Bone marrow (tissue), 2 donors: ENCODE results near the gene EYA2.

ENCODE experiments used
- DNase-seq, 2 donors: peaks; one replicate each; lab custom pipeline; 2025; lab: John Stamatoyannopoulos, UW

Gene EYA2

GRCh38 chr20:47007826-47008655, 113.4 kb downstream of the EYA2 start:
- DNase-seq: no peak

GRCh38 chr20:47008842-47009518, 114.3 kb downstream of the EYA2 start:
- DNase-seq: no peak

GRCh38 chr20:47009784-47010183, 115.1 kb downstream of the EYA2 start:
- DNase-seq: no peak

GRCh38 chr20:47011984-47012383, 117.3 kb downstream of the EYA2 start:
- no peak for DNase-seq

- no peak for DNase-seq
Observed at GRCh38 chr20:47013606-47014005, 119.0 kb downstream of the EYA2 start.

GRCh38 chr20:47016068-47016664, 121.5 kb downstream of the EYA2 start:
- DNase-seq: no peak

- no peak for DNase-seq
Observed at GRCh38 chr20:47018381-47018780, 123.7 kb downstream of the EYA2 start.

- DNase-seq: no peak
Observed at GRCh38 chr20:47019121-47019824, 124.6 kb downstream of the EYA2 start.

GRCh38 chr20:47020231-47020630, 125.6 kb downstream of the EYA2 start:
- DNase-seq: no peak

- DNase-seq: no peak
Observed at GRCh38 chr20:47021850-47022249, 127.2 kb downstream of the EYA2 start.

GRCh38 chr20:47024461-47024937, 129.9 kb downstream of the EYA2 start:
- DNase-seq: no peak

GRCh38 chr20:47027042-47027441, 132.4 kb downstream of the EYA2 start:
- DNase-seq: no peak

GRCh38 chr20:47027456-47027855, 132.8 kb downstream of the EYA2 start:
- DNase-seq: no peak

GRCh38 chr20:47028487-47028886, 133.8 kb downstream of the EYA2 start:
- DNase-seq: no peak

- DNase-seq: no peak
Observed at GRCh38 chr20:47029845-47030244, 135.2 kb downstream of the EYA2 start.

GRCh38 chr20:47030271-47030810, 135.7 kb downstream of the EYA2 start:
- no peak for DNase-seq

GRCh38 chr20:47031004-47031403, 136.4 kb downstream of the EYA2 start:
- DNase-seq: no peak

GRCh38 chr20:47031821-47032220, 137.2 kb downstream of the EYA2 start:
- no peak for DNase-seq

GRCh38 chr20:47032933-47033578, 138.4 kb downstream of the EYA2 start:
- no peak for DNase-seq

- DNase-seq: no peak
Observed at GRCh38 chr20:47033665-47034064, 139.0 kb downstream of the EYA2 start.

GRCh38 chr20:47035026-47035590, 140.5 kb downstream of the EYA2 start:
- no peak for DNase-seq
